BE2C (cell line): Measurements from ENCODE around the gene TRPM3.
A peak's percentile ranks its signal among the peaks of the same experiment; 100 is the strongest.

Source experiments
- DNase-seq: peaks from one replicate; pipeline ENCODE4 v3.0.0-alpha.2; 2020
- H3K27me3 ChIP-seq: fragments of 250-450 bp; sonication (Bioruptor Pico); 2 replicates; pipeline ENCODE4 v1.5.1; 2020; ENCODE audit warnings: mild to moderate bottlenecking
- H3K36me3 ChIP-seq: fragments of 250-450 bp; sonication (Bioruptor Pico); 2 replicates; pipeline ENCODE4 v1.5.1; 2020; ENCODE audit warnings: mild to moderate bottlenecking
- H3K4me1 ChIP-seq: fragments of 250-450 bp; sonication (Bioruptor Pico); 2 replicates; pipeline ENCODE4 v1.5.1; 2020
- H3K4me3 ChIP-seq: 2 replicates; pipeline ENCODE4 v1.5.1; 2011; ENCODE audit warnings: low read depth, low read length
- H3K9me3 ChIP-seq: fragments of 250-450 bp; sonication (Bioruptor Pico); 2 replicates; pipeline ENCODE4 v1.5.1; 2020
- CTCF ChIP-seq: IDR thresholded peaks from 2 replicates; pipeline ENCODE4 v1.5.1; 2012; ENCODE audit warnings: mild to moderate bottlenecking, low read depth, low read length

The TRPM3 gene

GRCh38 chr9:70569791-70570190 is 551.6 kb downstream of the TRPM3 start:
- no peak for TF ChIP-seq CTCF
- DNase-seq = no peak
- H3K36me3 ChIP-seq = no peaks in the 10 kb centered on the region
- no peaks in the 10 kb centered on the region for H3K9me3 ChIP-seq
- no peak overlapping the region for H3K4me3 ChIP-seq
- H3K4me1 ChIP-seq = peaks cover 4% of the 10 kb centered on the region
- no peaks in the 10 kb centered on the region for H3K27me3 ChIP-seq

- H3K36me3 ChIP-seq = no peaks in the 10 kb centered on the region
- no peaks in the 10 kb centered on the region for H3K27me3 ChIP-seq
- no peak for TF ChIP-seq CTCF
- H3K4me3 ChIP-seq = no peak overlapping the region
- no peak for DNase-seq
- H3K9me3 ChIP-seq = no peaks in the 10 kb centered on the region
- peaks cover 4% of the 10 kb centered on the region for H3K4me1 ChIP-seq
These were observed 552.2 kb downstream of the TRPM3 start for GRCh38 chr9:70569070-70569772.

GRCh38 chr9:70567511-70567910 is 553.9 kb downstream of the TRPM3 start:
- TF ChIP-seq CTCF = no peak

GRCh38 chr9:70566751-70567150 is 554.7 kb downstream of the TRPM3 start:
- DNase-seq = no peak
- no peak for TF ChIP-seq CTCF
- Histone ChIP-seq H3K27me3 (no peaks in the 10 kb centered on the region), H3K36me3 (no peaks in the 10 kb centered on the region), H3K9me3 (no peaks in the 10 kb centered on the region), H3K4me1 (peaks cover 4% of the 10 kb centered on the region), H3K4me3 (no peak overlapping the region)

More at GRCh38 chr9:70567511-70567910, 553.9 kb downstream of the TRPM3 start:
- Histone ChIP-seq H3K4me3 (no peak overlapping the region), H3K27me3 (no peaks in the 10 kb centered on the region), H3K36me3 (no peaks in the 10 kb centered on the region), H3K9me3 (no peaks in the 10 kb centered on the region), H3K4me1 (peaks cover 4% of the 10 kb centered on the region)
- no peak for DNase-seq

- no peak for TF ChIP-seq CTCF
- Histone ChIP-seq H3K27me3 (no peaks in the 10 kb centered on the region), H3K36me3 (no peaks in the 10 kb centered on the region), H3K4me3 (no peak overlapping the region), H3K4me1 (peaks cover 4% of the 10 kb centered on the region), H3K9me3 (no peaks in the 10 kb centered on the region)
- peak; percentile 12 for DNase-seq
These were observed 555.4 kb downstream of the TRPM3 start for GRCh38 chr9:70566066-70566465.

- no peak for TF ChIP-seq CTCF
- Histone ChIP-seq H3K27me3 (no peaks in the 10 kb centered on the region), H3K9me3 (no peaks in the 10 kb centered on the region), H3K4me1 (peaks cover 4% of the 10 kb centered on the region), H3K4me3 (no peak overlapping the region), H3K36me3 (no peaks in the 10 kb centered on the region)
- no peak for DNase-seq
These were observed 556.7 kb downstream of the TRPM3 start for GRCh38 chr9:70564468-70565335.
